ENCODE measurements around the gene GSTA2. TPM values are rescaled to one million over a fixed set of nuclear protein-coding genes. Genes with fewer than 3 reads are reported as not detected.
"Not testable (repeated sequence)": the region's sequence is repeated elsewhere in the genome, so short reads cannot be mapped to it uniquely, and the experiment has no call there.

Gene GSTA2
- total RNA-seq, 1 experiment from 2014 or later = not detected

GRCh38 chr6:52769399-52769798, 6.1 kb upstream of the GSTA2 start:
- H3K4me1 Mint-ChIP-seq; H3K27me3 Mint-ChIP-seq (ENCODE audit: low read depth); POLR2A ChIA-PET; ATAC-seq; H3K9me3 Mint-ChIP-seq; H3K27ac Mint-ChIP-seq; H3K36me3 Mint-ChIP-seq; H3K4me3 Mint-ChIP-seq; DNase-seq (ENCODE audit: low spot score): not testable (repeated sequence)
- CTCF ChIA-PET = interaction anchor here (1.4 kb wide), 1 partner anchor 45 kb away, joined by 3 read pairs; no protein-coding TSS in a partner anchor

GRCh38 chr6:52767658-52768057, 4.4 kb upstream of the GSTA2 start:
- H3K27ac Mint-ChIP-seq; DNase-seq (ENCODE audit: low spot score); H3K36me3 Mint-ChIP-seq; H3K4me1 Mint-ChIP-seq; H3K9me3 Mint-ChIP-seq; H3K27me3 Mint-ChIP-seq (ENCODE audit: low read depth); H3K4me3 Mint-ChIP-seq; ATAC-seq; POLR2A ChIA-PET: not testable (repeated sequence)
- CTCF ChIA-PET = interaction anchor here (1.2 kb wide), 1 partner anchor 43 kb away, joined by 3 read pairs; no protein-coding TSS in a partner anchor

- CTCF ChIA-PET; ATAC-seq; H3K4me1 Mint-ChIP-seq; H3K36me3 Mint-ChIP-seq; H3K4me3 Mint-ChIP-seq; H3K27ac Mint-ChIP-seq; DNase-seq (ENCODE audit: low spot score); POLR2A ChIA-PET; H3K27me3 Mint-ChIP-seq (ENCODE audit: low read depth): not testable (repeated sequence)
- H3K9me3 Mint-ChIP-seq = peaks cover 15% of the 10 kb centered on the region
These were observed 1.4 kb downstream of the GSTA2 start for GRCh38 chr6:52761673-52762491.

GRCh38 chr6:52760105-52760765, 3.0 kb downstream of the GSTA2 start:
- Mint-ChIP-seq H3K27me3 (ENCODE audit: low read depth) (no peaks in the 10 kb centered on the region), H3K36me3 (peaks cover 6% of the 10 kb centered on the region), H3K9me3 (peaks cover 15% of the 10 kb centered on the region), H3K4me1 (peaks cover 7% of the 10 kb centered on the region), H3K27ac (no peak overlapping the region), H3K4me3 (no peak overlapping the region)
- ChIA-PET CTCF (no interaction called here), POLR2A (no interaction called here)
- ATAC-seq (no peak), DNase-seq (ENCODE audit: low spot score) (no peak)
- no peak for TF ChIP-seq IRF1 (CRISPR knock-in tag; IDR thresholded peaks at IDR 0.05)
- no peak for TF ChIP-seq ZNF281 (CRISPR knock-in tag; IDR thresholded peaks at IDR 0.05)
- no peak for TF ChIP-seq ZNF425 (CRISPR knock-in tag; conservative IDR thresholded peaks at IDR 0.05)
- TF ChIP-seq USF2 (CRISPR knock-in tag; IDR thresholded peaks at IDR 0.05) = no peak
- no peak for TF ChIP-seq ATF2 (CRISPR knock-in tag; IDR thresholded peaks at IDR 0.05; ENCODE audit: borderline replicate concordance, low read depth)
- TF ChIP-seq HMGA2 (CRISPR knock-in tag; IDR thresholded peaks at IDR 0.05) = no peak
- no peak for TF ChIP-seq TEAD4 (CRISPR knock-in tag; IDR thresholded peaks at IDR 0.05)
- TF ChIP-seq ATF6 (CRISPR knock-in tag; IDR thresholded peaks at IDR 0.05) = no peak
- no peak for TF ChIP-seq HMGXB4 (CRISPR knock-in tag; IDR thresholded peaks at IDR 0.05)
- TF ChIP-seq NFYB (CRISPR knock-in tag; conservative IDR thresholded peaks at IDR 0.05; ENCODE audit: low read depth) = no peak
